Measurements from ENCODE around the gene SPEM3.

The SPEM3 gene

GRCh38 chr17:7443499-7444485 lies 15.1 kb downstream of the SPEM3 start:
- Histone ChIP-seq H3K27ac (ENCODE audit: low read length) (no peak overlapping the region), H3K9me3 (ENCODE audit: control insufficient read depth in 2 of 2, low read length in 2 of 2) (no peaks in the 10 kb centered on the region), H3K36me3 (ENCODE audit: control insufficient read depth in 2 of 2, insufficient read depth in 2 of 2, low read length in 2 of 2) (no peaks in the 10 kb centered on the region), H3K27me3 (ENCODE audit: control insufficient read depth in 1 of 2, insufficient read depth in 2 of 2, low read length in 2 of 2) (peaks cover 63 to 75% of the 10 kb centered on the region in 2 donors), H3K4me1 (ENCODE audit: control insufficient read depth, insufficient read depth, low read length) (peaks cover 28% of the 10 kb centered on the region), H3K9ac (ENCODE audit: low read length in 2 of 2) (no peak overlapping the region), H3K4me3 (ENCODE audit: low read length in 2 of 2) (no peak overlapping the region)

GRCh38 chr17:7444682-7445618 lies 16.3 kb downstream of the SPEM3 start, which contains the start of gene CHRNB1:
CHRNB1 (plus strand) TSS chr17:7445061; CDS start chr17:7445128, 67 bp downstream.
- H3K4me3 ChIP-seq (ENCODE audit: low read length in 2 of 2), result peak within 1 kb of the TSS; percentile 19 to 57
- no peaks in the 10 kb centered on the region for H3K9me3 ChIP-seq (ENCODE audit: control insufficient read depth in 2 of 2, low read length in 2 of 2)
- H3K27me3 ChIP-seq (ENCODE audit: control insufficient read depth in 1 of 2, insufficient read depth in 2 of 2, low read length in 2 of 2), result peaks cover 56 to 64% of the 10 kb centered on the region in 2 donors
- no peaks in the 10 kb centered on the region for H3K36me3 ChIP-seq (ENCODE audit: control insufficient read depth in 2 of 2, insufficient read depth in 2 of 2, low read length in 2 of 2)
- H3K4me1 ChIP-seq (ENCODE audit: control insufficient read depth, insufficient read depth, low read length), result peaks cover 22% of the 10 kb centered on the region
- H3K9ac ChIP-seq (ENCODE audit: low read length in 2 of 2), result no peak within 1 kb of the TSS
- no peak within 1 kb of the TSS for H3K27ac ChIP-seq (ENCODE audit: low read length)

- Histone ChIP-seq H3K4me1 (ENCODE audit: control insufficient read depth, insufficient read depth, low read length) (peaks cover 15% of the 10 kb centered on the region), H3K36me3 (ENCODE audit: control insufficient read depth in 2 of 2, insufficient read depth in 2 of 2, low read length in 2 of 2) (no peaks in the 10 kb centered on the region), H3K4me3 (ENCODE audit: low read length in 2 of 2) (peak overlapping the region in 1 of 2 donors; percentile 19), H3K27me3 (ENCODE audit: control insufficient read depth in 1 of 2, insufficient read depth in 2 of 2, low read length in 2 of 2) (peaks cover 50 to 57% of the 10 kb centered on the region in 2 donors), H3K9me3 (ENCODE audit: control insufficient read depth in 2 of 2, low read length in 2 of 2) (no peaks in the 10 kb centered on the region), H3K9ac (ENCODE audit: low read length in 2 of 2) (no peak overlapping the region), H3K27ac (ENCODE audit: low read length) (no peak overlapping the region)
Observed at GRCh38 chr17:7445619-7445968, 16.9 kb downstream of the SPEM3 start.

- H3K4me3 ChIP-seq (ENCODE audit: low read length in 2 of 2), result no peak overlapping the region
- H3K9me3 ChIP-seq (ENCODE audit: control insufficient read depth in 2 of 2, low read length in 2 of 2), result no peaks in the 10 kb centered on the region
- H3K27ac ChIP-seq (ENCODE audit: low read length), result no peak overlapping the region
- H3K27me3 ChIP-seq (ENCODE audit: control insufficient read depth in 1 of 2, insufficient read depth in 2 of 2, low read length in 2 of 2), result peaks cover 32 to 42% of the 10 kb centered on the region in 2 donors
- H3K4me1 ChIP-seq (ENCODE audit: control insufficient read depth, insufficient read depth, low read length), result peaks cover 12% of the 10 kb centered on the region
- H3K9ac ChIP-seq (ENCODE audit: low read length in 2 of 2), result no peak overlapping the region
- no peaks in the 10 kb centered on the region for H3K36me3 ChIP-seq (ENCODE audit: control insufficient read depth in 2 of 2, insufficient read depth in 2 of 2, low read length in 2 of 2)
Observed at GRCh38 chr17:7448461-7448860, 19.8 kb downstream of the SPEM3 start.

GRCh38 chr17:7459961-7460545 lies 31.4 kb downstream of the SPEM3 start:
- Histone ChIP-seq H3K27ac (ENCODE audit: low read length) (peak overlapping the region; percentile 18), H3K9ac (ENCODE audit: low read length in 2 of 2) (no peak overlapping the region), H3K36me3 (ENCODE audit: control insufficient read depth in 2 of 2, insufficient read depth in 2 of 2, low read length in 2 of 2) (peaks cover 0 to 6% of the 10 kb centered on the region in 2 donors), H3K9me3 (ENCODE audit: control insufficient read depth in 2 of 2, low read length in 2 of 2) (no peaks in the 10 kb centered on the region), H3K27me3 (ENCODE audit: control insufficient read depth in 1 of 2, insufficient read depth in 2 of 2, low read length in 2 of 2) (no peaks in the 10 kb centered on the region), H3K4me1 (ENCODE audit: control insufficient read depth, insufficient read depth, low read length) (no peaks in the 10 kb centered on the region), H3K4me3 (ENCODE audit: low read length in 2 of 2) (no peak overlapping the region)

GRCh38 chr17:7460850-7461660 lies 32.4 kb downstream of the SPEM3 start:
- Histone ChIP-seq H3K9me3 (ENCODE audit: control insufficient read depth in 2 of 2, low read length in 2 of 2) (no peaks in the 10 kb centered on the region), H3K27me3 (ENCODE audit: control insufficient read depth in 1 of 2, insufficient read depth in 2 of 2, low read length in 2 of 2) (no peaks in the 10 kb centered on the region), H3K4me1 (ENCODE audit: control insufficient read depth, insufficient read depth, low read length) (peaks cover 4% of the 10 kb centered on the region), H3K36me3 (ENCODE audit: control insufficient read depth in 2 of 2, insufficient read depth in 2 of 2, low read length in 2 of 2) (peaks cover 0 to 6% of the 10 kb centered on the region in 2 donors), H3K27ac (ENCODE audit: low read length) (no peak overlapping the region), H3K4me3 (ENCODE audit: low read length in 2 of 2) (no peak overlapping the region), H3K9ac (ENCODE audit: low read length in 2 of 2) (no peak overlapping the region)

- Histone ChIP-seq H3K27me3 (ENCODE audit: control insufficient read depth in 1 of 2, insufficient read depth in 2 of 2, low read length in 2 of 2) (no peaks in the 10 kb centered on the region), H3K4me3 (ENCODE audit: low read length in 2 of 2) (no peak overlapping the region), H3K9ac (ENCODE audit: low read length in 2 of 2) (no peak overlapping the region), H3K27ac (ENCODE audit: low read length) (no peak overlapping the region), H3K9me3 (ENCODE audit: control insufficient read depth in 2 of 2, low read length in 2 of 2) (no peaks in the 10 kb centered on the region), H3K36me3 (ENCODE audit: control insufficient read depth in 2 of 2, insufficient read depth in 2 of 2, low read length in 2 of 2) (peaks cover 4 to 9% of the 10 kb centered on the region in 2 donors), H3K4me1 (ENCODE audit: control insufficient read depth, insufficient read depth, low read length) (peaks cover 16% of the 10 kb centered on the region)
Observed at GRCh38 chr17:7462474-7463371, 34.1 kb downstream of the SPEM3 start.

- no peak overlapping the region for H3K27ac ChIP-seq (ENCODE audit: low read length)
- H3K9me3 ChIP-seq (ENCODE audit: control insufficient read depth in 2 of 2, low read length in 2 of 2), result no peaks in the 10 kb centered on the region
- peaks cover 4 to 9% of the 10 kb centered on the region in 2 donors for H3K36me3 ChIP-seq (ENCODE audit: control insufficient read depth in 2 of 2, insufficient read depth in 2 of 2, low read length in 2 of 2)
- no peaks in the 10 kb centered on the region for H3K27me3 ChIP-seq (ENCODE audit: control insufficient read depth in 1 of 2, insufficient read depth in 2 of 2, low read length in 2 of 2)
- H3K4me1 ChIP-seq (ENCODE audit: control insufficient read depth, insufficient read depth, low read length), result peaks cover 18% of the 10 kb centered on the region
- no peak overlapping the region for H3K9ac ChIP-seq (ENCODE audit: low read length in 2 of 2)
- H3K4me3 ChIP-seq (ENCODE audit: low read length in 2 of 2), result no peak overlapping the region
Observed at GRCh38 chr17:7463372-7463846, 34.8 kb downstream of the SPEM3 start.

GRCh38 chr17:7464081-7464480 lies 35.4 kb downstream of the SPEM3 start:
- no peak overlapping the region for H3K27ac ChIP-seq (ENCODE audit: low read length)
- peaks cover 4 to 9% of the 10 kb centered on the region in 2 donors for H3K36me3 ChIP-seq (ENCODE audit: control insufficient read depth in 2 of 2, insufficient read depth in 2 of 2, low read length in 2 of 2)
- H3K27me3 ChIP-seq (ENCODE audit: control insufficient read depth in 1 of 2, insufficient read depth in 2 of 2, low read length in 2 of 2), result no peaks in the 10 kb centered on the region
- H3K4me3 ChIP-seq (ENCODE audit: low read length in 2 of 2), result no peak overlapping the region
- no peak overlapping the region for H3K9ac ChIP-seq (ENCODE audit: low read length in 2 of 2)
- H3K4me1 ChIP-seq (ENCODE audit: control insufficient read depth, insufficient read depth, low read length), result peaks cover 18% of the 10 kb centered on the region
- no peaks in the 10 kb centered on the region for H3K9me3 ChIP-seq (ENCODE audit: control insufficient read depth in 2 of 2, low read length in 2 of 2)
